ENCODE measurements around the gene FCRL4.

DNA sequence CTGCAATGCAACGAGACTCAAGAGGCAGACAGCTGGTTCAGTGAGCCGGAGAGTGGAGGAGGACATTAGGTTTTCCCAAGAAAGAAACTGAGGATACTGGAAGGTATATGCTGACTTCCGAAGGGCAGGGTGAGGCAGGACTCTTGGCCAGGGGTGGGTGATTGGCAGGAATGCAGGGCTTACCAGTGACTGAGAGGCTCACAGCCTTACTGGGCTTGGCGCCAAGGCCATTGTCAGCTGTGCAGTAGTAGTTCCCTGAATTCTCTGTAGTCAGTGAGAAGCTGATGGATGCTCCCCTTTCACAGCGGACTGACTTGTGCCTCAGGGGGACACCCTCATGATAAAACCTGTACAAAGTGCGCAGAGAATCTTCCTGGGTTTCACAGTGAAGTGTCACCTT, 55.2 kb downstream of the FCRL4 start:
- TF ChIP-seq, protein P1, sequence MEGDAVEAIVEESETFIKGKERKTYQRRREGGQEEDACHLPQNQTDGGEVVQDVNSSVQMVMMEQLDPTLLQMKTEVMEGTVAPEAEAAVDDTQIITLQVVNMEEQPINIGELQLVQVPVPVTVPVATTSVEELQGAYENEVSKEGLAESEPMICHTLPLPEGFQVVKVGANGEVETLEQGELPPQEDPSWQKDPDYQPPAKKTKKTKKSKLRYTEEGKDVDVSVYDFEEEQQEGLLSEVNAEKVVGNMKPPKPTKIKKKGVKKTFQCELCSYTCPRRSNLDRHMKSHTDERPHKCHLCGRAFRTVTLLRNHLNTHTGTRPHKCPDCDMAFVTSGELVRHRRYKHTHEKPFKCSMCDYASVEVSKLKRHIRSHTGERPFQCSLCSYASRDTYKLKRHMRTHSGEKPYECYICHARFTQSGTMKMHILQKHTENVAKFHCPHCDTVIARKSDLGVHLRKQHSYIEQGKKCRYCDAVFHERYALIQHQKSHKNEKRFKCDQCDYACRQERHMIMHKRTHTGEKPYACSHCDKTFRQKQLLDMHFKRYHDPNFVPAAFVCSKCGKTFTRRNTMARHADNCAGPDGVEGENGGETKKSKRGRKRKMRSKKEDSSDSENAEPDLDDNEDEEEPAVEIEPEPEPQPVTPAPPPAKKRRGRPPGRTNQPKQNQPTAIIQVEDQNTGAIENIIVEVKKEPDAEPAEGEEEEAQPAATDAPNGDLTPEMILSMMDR (IDR thresholded peaks at IDR 0.05), result no peak
- TF ChIP-seq POLR2A (IDR thresholded peaks at IDR 0.05) (no peak), EP300 (IDR thresholded peaks at IDR 0.05) (no peak)
